HG03103 (cell line): ENCODE measurements around the gene PLIN5.

Experiments used
- ATAC-seq: cut with Tn5 transposase; IDR thresholded peaks from one replicate; pipeline ENCODE4 v1.9.1; 2021; ENCODE audit warnings: low read depth; ENCODE audit not compliant: unreplicated experiment

PLIN5 gene

DNA sequence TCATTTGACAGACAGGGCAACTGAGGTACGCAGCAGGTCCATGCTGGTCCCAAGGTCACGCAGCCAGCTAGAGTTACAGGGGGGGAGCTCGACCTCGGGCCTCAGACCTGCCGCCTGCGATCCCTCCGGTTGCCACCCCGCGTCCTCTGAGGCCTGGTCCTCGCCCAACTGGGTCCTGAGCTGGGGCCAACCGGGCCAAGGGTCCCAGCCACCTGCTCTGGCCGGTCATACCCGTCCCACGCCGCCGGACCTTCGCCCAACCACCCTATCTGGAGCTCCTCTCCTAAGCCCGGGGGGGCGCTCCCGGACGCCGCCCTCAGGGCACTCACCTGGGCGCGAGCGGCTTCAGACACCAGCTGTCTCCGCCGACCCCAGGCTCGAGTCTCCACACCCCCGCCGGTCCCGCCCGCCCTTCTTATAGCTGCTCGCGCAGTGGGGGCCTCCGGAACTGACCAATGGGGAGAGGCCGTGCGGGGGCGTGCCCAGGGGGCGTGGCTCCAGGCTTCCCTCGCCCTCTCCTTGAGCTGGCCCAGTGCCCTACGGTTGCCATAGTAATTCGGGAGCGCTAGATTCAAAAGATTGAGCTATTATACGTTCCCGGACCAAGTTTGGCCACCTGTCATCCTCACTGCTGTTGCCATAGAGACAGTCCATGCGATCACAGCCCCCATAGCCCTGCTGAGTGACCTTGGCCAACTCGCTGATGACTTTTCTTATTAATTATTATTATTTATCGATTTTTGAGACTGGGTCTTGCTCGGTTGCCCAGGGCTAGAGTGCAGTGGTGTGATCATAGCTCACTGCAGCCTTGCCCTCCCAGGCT, at the start of gene PLIN5:
PLIN5 (minus strand) TSS at position 389 of the 823 bp plus-strand sequence. CDS start 1,150 bp downstream, outside the sequence.
- ATAC-seq: no peak

GRCh38 chr19:4583961-4584669, 49.1 kb upstream of the PLIN5 start:
- no peak for ATAC-seq

DNA sequence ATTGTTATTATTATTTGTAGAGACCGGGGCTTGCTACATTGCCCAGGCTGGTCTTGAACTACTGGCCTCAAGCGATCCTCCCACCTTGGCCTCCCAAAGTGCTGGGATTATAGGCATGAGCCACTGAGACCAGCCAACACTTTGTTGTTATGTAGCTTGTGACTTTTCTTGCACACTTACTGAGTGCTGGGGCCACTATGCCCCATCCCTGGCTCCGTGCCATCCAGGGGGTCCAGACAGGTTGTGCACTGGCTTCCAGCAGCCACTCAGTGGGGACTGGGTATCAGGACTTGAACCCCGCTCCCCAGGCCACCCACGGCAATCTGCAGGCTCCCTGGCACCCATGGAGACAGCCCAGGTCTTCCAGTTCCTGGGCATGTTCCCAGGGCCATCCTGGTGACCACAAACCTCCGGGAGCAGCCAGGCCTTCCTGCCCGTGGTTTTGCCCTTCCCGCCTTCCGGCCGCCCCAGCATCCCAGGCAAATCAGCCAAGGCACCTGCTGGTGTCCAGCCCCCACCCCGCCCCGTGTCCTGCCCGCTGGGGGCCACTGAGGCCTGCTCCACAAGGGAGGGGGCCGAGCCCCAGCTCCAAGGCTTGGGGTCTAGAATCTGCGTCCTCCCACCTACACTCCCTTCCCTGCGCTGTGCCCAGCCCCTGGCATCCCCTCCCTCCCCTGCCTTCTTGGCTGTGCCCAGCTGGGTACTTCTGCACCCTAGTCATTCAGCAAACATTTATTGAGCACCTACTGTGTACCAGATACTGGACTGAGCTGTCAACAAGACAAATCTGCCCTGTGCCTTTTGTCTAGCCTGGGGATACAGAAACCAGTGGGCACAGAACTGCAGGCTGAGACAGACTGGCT, 48.2 kb upstream of the PLIN5 start:
- no peak for ATAC-seq

DNA sequence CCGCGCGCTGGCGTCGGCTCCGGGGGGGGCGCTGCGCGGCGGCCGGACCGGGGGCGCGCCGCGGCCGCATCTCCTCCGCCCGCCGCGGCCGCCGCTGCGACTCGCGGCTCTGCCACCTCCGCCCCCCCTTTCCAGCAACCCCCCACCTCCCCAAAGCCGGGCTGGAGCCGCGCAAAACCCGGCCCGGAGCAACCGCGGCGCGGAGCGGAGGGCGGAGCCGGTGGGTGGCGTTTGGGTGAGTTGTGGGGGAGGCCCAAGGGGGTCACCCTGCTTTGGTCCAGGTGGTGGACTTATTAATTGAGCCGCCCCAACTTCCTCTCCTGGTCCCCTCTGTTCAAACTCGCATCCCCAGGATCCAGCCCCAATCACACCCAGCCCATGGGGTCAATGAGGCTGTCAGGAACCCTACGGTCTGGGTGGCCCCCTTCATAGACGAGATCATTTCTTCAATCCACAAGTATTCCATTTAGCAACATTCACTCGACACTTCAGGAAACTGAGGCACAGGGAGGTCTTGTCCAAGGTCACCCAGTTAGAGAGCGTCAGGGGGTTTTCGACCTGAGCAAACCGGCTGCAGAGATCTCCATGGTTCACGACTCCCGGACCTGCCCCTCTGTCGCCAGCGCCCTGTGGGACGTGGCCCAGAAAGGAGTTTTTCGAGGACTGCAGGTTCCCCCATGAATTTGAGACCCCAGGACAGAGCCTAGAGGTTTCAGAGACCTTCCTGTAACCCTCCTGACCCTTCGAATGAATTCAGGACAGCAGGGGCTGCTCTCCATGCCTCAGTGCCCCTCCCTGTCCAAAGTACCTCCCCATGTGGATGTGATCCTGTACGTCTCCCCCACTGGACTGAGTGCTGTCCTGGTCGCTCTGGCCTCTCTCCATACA, 46.9 kb upstream of the PLIN5 start:
- ATAC-seq: no peak

GRCh38 chr19:4580961-4581665, 46.1 kb upstream of the PLIN5 start:
- no peak for ATAC-seq

GRCh38 chr19:4580021-4580901, 45.2 kb upstream of the PLIN5 start:
- no peak for ATAC-seq

- ATAC-seq: no peak
Measured at GRCh38 chr19:4579389-4579788, 44.4 kb upstream of the PLIN5 start.

DNA sequence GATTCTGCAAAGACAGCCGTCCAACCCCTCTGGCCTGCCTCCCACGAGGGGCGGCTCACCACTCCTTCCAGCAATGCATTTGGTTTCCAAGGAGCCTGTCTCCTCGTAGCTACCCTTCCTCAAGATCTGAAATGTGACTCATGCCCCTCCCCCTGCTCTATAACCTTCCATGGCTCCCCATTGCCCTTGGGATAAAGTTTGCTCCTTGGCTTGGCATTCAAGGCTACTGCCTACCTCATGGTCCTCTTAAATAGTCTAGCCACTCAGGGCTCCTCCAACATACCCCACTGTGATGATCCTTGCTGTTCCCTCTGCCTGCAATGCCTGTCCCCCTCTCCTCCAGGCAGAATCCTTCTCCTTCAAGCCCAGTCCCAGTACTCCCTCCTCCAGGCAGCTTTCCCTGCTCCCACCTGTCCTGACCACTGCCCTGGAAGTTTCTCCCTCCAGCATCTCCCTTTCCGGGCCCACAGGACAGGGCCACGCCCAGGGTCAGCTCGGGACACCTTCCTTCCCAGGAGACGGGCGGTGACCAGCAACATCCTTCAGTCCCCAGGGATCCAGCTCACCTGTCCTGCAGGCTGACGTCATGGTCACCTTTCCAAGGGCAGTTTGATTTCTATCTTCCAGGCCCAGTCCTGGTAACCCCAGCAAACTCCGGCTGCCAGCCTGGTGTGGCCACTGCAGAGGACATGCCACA, 43.7 kb upstream of the PLIN5 start:
- no peak for ATAC-seq

DNA sequence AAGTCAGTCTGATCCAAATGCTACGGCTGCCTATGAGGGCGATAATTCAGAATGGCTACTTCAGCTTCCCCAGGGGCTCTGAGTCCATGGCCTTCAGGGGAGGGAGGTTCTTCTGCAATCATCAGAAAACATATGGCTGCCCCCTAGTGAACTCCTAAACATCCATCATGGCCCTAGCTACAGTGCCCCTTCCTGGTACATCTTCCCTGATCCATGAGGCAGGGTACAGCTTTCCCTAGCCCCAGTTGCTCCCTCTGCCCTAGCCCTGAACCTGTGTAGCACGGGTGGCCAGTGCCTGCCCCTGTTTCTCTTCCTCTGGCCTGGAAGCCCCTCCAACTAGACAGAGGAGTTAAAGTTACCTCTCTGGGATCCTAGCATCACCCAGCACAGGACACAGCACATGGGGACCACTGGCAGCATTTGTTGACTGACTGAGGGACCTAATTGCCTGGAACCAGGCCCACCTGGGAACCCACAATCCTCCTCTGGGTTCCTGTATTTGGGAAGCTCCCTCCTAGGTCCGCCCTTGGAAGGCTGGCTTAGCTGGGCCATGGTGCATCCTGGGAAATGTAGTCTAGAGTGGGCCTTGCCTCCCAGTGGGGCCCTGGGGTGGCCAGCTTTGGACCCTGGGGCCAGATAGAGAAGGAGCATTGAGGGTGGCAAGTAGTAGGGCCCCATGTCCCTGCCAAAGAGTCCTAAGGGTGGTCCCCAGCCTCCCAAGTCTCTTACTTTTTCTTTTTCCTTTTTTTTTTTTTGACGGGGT, 42.2 kb upstream of the PLIN5 start:
- ATAC-seq: no peak

GRCh38 chr19:4576016-4576933, 41.3 kb upstream of the PLIN5 start:
- ATAC-seq: no peak

DNA sequence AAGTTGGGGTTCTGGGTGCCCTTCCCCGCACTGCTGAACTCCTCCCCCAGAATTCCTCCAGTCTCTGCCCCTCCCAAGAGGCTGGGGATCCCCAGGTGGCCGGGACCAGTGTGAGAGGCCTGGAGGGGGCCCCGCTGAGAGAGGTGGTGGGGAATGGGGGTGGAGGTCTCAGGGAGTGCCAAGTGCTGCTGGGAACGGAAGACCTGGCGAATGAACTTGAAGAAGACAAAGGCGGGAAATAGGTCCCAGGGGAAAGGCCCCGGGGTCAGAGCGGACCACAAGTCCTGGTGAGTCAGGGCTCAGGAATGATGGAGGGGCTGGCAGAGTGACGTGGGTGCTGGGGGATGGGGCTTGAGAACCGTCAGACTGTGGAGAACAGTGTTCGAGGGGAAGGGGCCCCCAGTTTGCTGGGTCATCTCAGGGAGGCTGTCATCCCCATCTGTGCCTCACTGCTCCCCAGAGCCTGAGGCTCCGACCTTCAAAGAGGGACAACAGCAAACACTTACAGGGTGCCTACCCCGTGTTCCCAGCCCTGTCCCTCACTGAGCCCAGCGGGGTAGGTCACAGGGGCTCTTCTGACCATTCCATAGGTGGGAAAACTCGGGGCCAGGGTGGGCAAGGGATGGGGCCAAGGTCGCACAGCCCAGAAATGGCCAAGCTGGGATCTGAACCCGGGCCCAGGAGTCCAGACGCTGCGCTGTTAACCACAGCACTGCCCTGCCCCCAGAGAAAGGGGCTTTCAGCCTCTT, 40.4 kb upstream of the PLIN5 start:
- no peak for ATAC-seq

GRCh38 chr19:4573682-4574081, 38.7 kb upstream of the PLIN5 start:
- ATAC-seq: no peak

GRCh38 chr19:4571305-4571917, 36.4 kb upstream of the PLIN5 start:
- ATAC-seq: no peak

GRCh38 chr19:4570916-4571304, 35.9 kb upstream of the PLIN5 start:
- no peak for ATAC-seq

- no peak for ATAC-seq
Measured at GRCh38 chr19:4570402-4570801, 35.4 kb upstream of the PLIN5 start.
